ENCODE results near the gene ADTRP. TPM values are rescaled to one million over a fixed set of nuclear protein-coding genes. Genes with fewer than 3 reads are reported as not detected.

ADTRP gene
- polyA plus RNA-seq, 1 donor (not counting 4 experiments of a cell fraction or from before 2014, with no cell fraction given), result 16.7 TPM

GRCh38 chr6:11668455-11668854 lies 110.1 kb downstream of the ADTRP start:
- H3K9ac ChIP-seq (ENCODE audit: control insufficient read depth, extremely low read depth, insufficient read depth, low read length), result no peak overlapping the region
- no peak for DNase-seq (ENCODE audit: low read depth, low spot score)
- H3K4me1 ChIP-seq (ENCODE audit: control insufficient read depth, extremely low read depth, insufficient read depth, low read length), result no peaks in the 10 kb centered on the region
- FAIRE-seq, result no peak
- H2AFZ ChIP-seq (ENCODE audit: control insufficient read depth, low read length), result no peak overlapping the region
- no peaks in the 10 kb centered on the region for H3K79me2 ChIP-seq (ENCODE audit: control insufficient read depth, insufficient read depth, low read length)
- H3K27me3 ChIP-seq (ENCODE audit: control insufficient read depth, extremely low read depth, insufficient read depth, low read length), result no peaks in the 10 kb centered on the region
- no peaks in the 10 kb centered on the region for H4K20me1 ChIP-seq (ENCODE audit: control insufficient read depth, extremely low read depth, insufficient read depth, low read length)
- no peak overlapping the region for H3K27ac ChIP-seq (ENCODE audit: control insufficient read depth, insufficient read depth, low read length)
- dilution Hi-C loops (cut with MboI; ENCODE audit: extremely low pct_ligation_motif_present, low sequenced_read_pairs), result no loop called here
- H3K36me3 ChIP-seq (ENCODE audit: control insufficient read depth in 2 of 2, extremely low read depth in 1 of 2, insufficient read depth in 2 of 2, low read length in 2 of 2), result no peaks in the 10 kb centered on the region
- H3K4me2 ChIP-seq (ENCODE audit: control insufficient read depth, extremely low read depth, insufficient read depth, low read depth, low read length), result no peak overlapping the region
- H3K9me3 ChIP-seq (ENCODE audit: control insufficient read depth, low read depth, low read length), result no peaks in the 10 kb centered on the region
- H3K4me3 ChIP-seq (ENCODE audit: control insufficient read depth in 2 of 3, extremely low read depth in 1 of 3, insufficient read depth in 2 of 3, low read depth in 1 of 3, low read length in 3 of 3), result no peak overlapping the region
- no peak for TF ChIP-seq EZH2 (IDR thresholded peaks at IDR 0.05; ENCODE audit: low read length)
- no peak for TF ChIP-seq CTCF (optimal IDR thresholded peaks at IDR 0.05 in 1 of 3, IDR thresholded peaks at IDR 0.05 in 1 of 3, conservative IDR thresholded peaks at IDR 0.05 in 1 of 3; ENCODE audit: extremely low read depth in 1 of 3, insufficient read depth in 2 of 3, low read length in 3 of 3)
- H3K9me1 ChIP-seq (ENCODE audit: control insufficient read depth, extremely low read depth, insufficient read depth, low read length), result no peaks in the 10 kb centered on the region

GRCh38 chr6:11667876-11668275 lies 110.7 kb downstream of the ADTRP start:
- Histone ChIP-seq H4K20me1 (ENCODE audit: control insufficient read depth, extremely low read depth, insufficient read depth, low read length) (no peaks in the 10 kb centered on the region), H3K9me1 (ENCODE audit: control insufficient read depth, extremely low read depth, insufficient read depth, low read length) (no peaks in the 10 kb centered on the region), H2AFZ (ENCODE audit: control insufficient read depth, low read length) (no peak overlapping the region), H3K9me3 (ENCODE audit: control insufficient read depth, low read depth, low read length) (no peaks in the 10 kb centered on the region), H3K9ac (ENCODE audit: control insufficient read depth, extremely low read depth, insufficient read depth, low read length) (no peak overlapping the region), H3K27ac (ENCODE audit: control insufficient read depth, insufficient read depth, low read length) (no peak overlapping the region), H3K27me3 (ENCODE audit: control insufficient read depth, extremely low read depth, insufficient read depth, low read length) (no peaks in the 10 kb centered on the region), H3K4me1 (ENCODE audit: control insufficient read depth, extremely low read depth, insufficient read depth, low read length) (no peaks in the 10 kb centered on the region), H3K4me3 (ENCODE audit: control insufficient read depth in 2 of 3, extremely low read depth in 1 of 3, insufficient read depth in 2 of 3, low read depth in 1 of 3, low read length in 3 of 3) (no peak overlapping the region), H3K36me3 (ENCODE audit: control insufficient read depth in 2 of 2, extremely low read depth in 1 of 2, insufficient read depth in 2 of 2, low read length in 2 of 2) (no peaks in the 10 kb centered on the region), H3K4me2 (ENCODE audit: control insufficient read depth, extremely low read depth, insufficient read depth, low read depth, low read length) (no peak overlapping the region), H3K79me2 (ENCODE audit: control insufficient read depth, insufficient read depth, low read length) (no peaks in the 10 kb centered on the region)
- dilution Hi-C loops (cut with MboI; ENCODE audit: extremely low pct_ligation_motif_present, low sequenced_read_pairs), result no loop called here
- TF ChIP-seq CTCF (optimal IDR thresholded peaks at IDR 0.05 in 1 of 3, IDR thresholded peaks at IDR 0.05 in 1 of 3, conservative IDR thresholded peaks at IDR 0.05 in 1 of 3; ENCODE audit: extremely low read depth in 1 of 3, insufficient read depth in 2 of 3, low read length in 3 of 3), result no peak
- TF ChIP-seq EZH2 (IDR thresholded peaks at IDR 0.05; ENCODE audit: low read length), result no peak
- FAIRE-seq (no peak), DNase-seq (ENCODE audit: low read depth, low spot score) (no peak)
